Measurements from ENCODE around the gene PTBP1.

DNA sequence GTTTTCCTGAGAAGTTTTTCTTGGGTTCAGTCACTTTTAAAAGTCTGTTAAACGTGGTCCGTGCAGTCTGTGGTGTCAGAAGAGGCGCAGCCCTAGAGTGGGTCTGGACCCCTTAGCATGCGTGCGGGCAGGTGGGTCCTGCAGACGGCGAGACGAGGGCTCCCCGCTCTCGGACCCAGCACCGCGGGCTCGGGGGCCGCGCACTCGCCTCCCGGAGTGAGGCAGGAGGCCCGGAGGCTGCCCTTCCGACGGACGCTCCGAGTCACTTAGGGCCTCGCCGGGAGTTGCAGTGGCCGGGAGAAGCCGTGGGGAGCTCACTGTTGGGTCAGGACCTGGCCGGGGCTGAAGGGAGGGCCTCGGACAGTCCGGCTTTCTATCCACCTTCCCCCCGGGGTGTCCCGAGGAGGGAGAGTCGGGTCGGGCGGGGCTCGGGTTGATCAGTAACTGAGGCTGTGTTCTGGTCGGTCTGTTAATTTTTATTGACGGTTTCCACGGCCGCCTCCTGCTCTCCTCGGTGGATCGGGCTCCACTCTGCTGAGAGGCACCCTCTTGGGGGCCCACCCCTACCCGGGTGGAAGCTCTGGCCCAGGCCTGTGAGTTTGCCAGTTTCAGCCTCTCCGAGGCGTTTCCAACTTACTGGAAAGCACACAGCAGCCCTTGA, 1.3 kb downstream of the PTBP1 start:
- TF ChIP-seq YY1 (IDR thresholded peaks at IDR 0.05; ENCODE audit: insufficient read depth, insufficient read length), result no peak
- no peak for TF ChIP-seq SUZ12 (IDR thresholded peaks at IDR 0.05; ENCODE audit: extremely low read depth, insufficient read depth, insufficient read length)
